Effector memory CD8-positive, alpha-beta T cell (primary cell): ENCODE data around the gene RFFL.
"Not testable (repeated sequence)": the region's sequence is repeated elsewhere in the genome, so short reads cannot be mapped to it uniquely, and the experiment has no call there.

Experiments used
- ATAC-seq: fragments of 150-1000 bp; cut with Tn5 transposase; replicated peaks from 2 replicates; pipeline ENCODE4 v1.10.0; 2021; ENCODE audit warnings: mild to moderate bottlenecking, moderate library complexity
- DNase-seq, 3 experiments: peaks; one replicate each; pipeline ENCODE4 v3.0.0; 2021
- H3K27ac Mint-ChIP-seq, 2 donors: one replicate each; pipeline ENCODE4 v1.8.0; 2022; ENCODE audit warnings: mild to moderate bottlenecking in 2 of 2, mixed read lengths in 2 of 2, moderate library complexity in 2 of 2
- H3K27me3 Mint-ChIP-seq, 2 donors: one replicate each; pipeline ENCODE4 v1.8.0; 2022; ENCODE audit warnings: mixed read lengths in 2 of 2
- H3K36me3 Mint-ChIP-seq: one replicate; pipeline ENCODE4 v1.8.0; 2022; ENCODE audit warnings: mild to moderate bottlenecking, moderate library complexity, mixed read lengths; ENCODE audit not compliant: insufficient read depth
- H3K4me1 Mint-ChIP-seq, 2 donors: one replicate each; pipeline ENCODE4 v1.8.0; 2022; ENCODE audit warnings: low read depth in 2 of 2, mixed read lengths in 2 of 2
- H3K4me3 Mint-ChIP-seq, 2 donors: one replicate each; pipeline ENCODE4 v1.8.0; 2022; ENCODE audit warnings: mild to moderate bottlenecking in 2 of 2, mixed read lengths in 2 of 2, moderate library complexity in 2 of 2
- H3K9me3 Mint-ChIP-seq, 2 donors: one replicate each; pipeline ENCODE4 v1.8.0; 2022; ENCODE audit warnings: mixed read lengths in 2 of 2
- total RNA-seq, 9 experiments: gene quantifications; one replicate each; lab custom pipeline; 2026; lab: John Stamatoyannopoulos, UW

The RFFL gene, protein sequence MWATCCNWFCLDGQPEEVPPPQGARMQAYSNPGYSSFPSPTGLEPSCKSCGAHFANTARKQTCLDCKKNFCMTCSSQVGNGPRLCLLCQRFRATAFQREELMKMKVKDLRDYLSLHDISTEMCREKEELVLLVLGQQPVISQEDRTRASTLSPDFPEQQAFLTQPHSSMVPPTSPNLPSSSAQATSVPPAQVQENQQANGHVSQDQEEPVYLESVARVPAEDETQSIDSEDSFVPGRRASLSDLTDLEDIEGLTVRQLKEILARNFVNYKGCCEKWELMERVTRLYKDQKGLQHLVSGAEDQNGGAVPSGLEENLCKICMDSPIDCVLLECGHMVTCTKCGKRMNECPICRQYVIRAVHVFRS
- 25.4 to 109 (median 63.6) reads per million in 9 experiments for total RNA-seq

DNA sequence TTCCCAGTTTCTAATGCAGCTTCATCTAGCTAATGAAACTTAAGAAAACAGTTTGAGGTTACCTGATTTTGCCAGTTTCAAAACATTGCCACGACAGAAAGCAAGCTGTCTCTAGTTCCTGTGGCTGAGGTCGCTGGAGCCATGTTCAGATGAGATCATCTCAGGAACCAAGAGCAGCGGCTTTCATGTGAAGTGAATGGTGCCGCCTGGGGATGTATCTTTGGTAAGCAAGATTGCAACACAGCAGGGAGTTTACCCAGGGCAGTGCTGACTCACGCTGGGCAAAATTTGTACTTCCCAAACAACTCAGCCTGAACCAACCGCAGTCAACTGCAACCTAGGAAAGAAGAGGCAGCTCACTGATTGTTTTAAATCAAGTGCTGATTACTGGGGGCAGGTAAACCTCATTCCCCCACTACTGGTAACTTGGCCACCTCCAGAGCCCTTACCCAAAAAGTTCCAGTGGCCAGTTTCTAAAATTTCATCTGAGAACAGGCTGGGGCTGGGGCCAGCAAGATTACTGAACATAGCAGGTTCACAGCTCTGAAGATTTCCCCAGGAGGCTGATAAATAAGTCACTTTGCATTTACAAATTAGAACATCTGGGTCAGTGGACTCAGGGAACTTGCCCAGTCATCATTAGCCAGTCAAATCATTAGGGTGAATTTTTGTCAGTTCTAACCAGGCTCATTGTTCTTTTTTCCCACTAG is at the start of gene RFFL:
Gene RFFL (minus strand): TSS at position 194 of the 710 bp plus-strand sequence. CDS start 37,154 bp downstream, outside the sequence.
- peak; percentile 99 for ATAC-seq
- peak within 1 kb of the TSS; percentile 45 to 71 for H3K4me3 Mint-ChIP-seq
- H3K36me3 Mint-ChIP-seq: peaks cover 20% of the 10 kb centered on the region
- H3K27ac Mint-ChIP-seq: peak within 1 kb of the TSS; percentile 94 to 97
- no peaks in the 10 kb centered on the region for H3K27me3 Mint-ChIP-seq
- DNase-seq: peak; percentile 77 to 79 (median 78)
- H3K4me1 Mint-ChIP-seq: peaks cover 22 to 46% of the 10 kb centered on the region in 2 donors
- no peaks in the 10 kb centered on the region for H3K9me3 Mint-ChIP-seq

DNA sequence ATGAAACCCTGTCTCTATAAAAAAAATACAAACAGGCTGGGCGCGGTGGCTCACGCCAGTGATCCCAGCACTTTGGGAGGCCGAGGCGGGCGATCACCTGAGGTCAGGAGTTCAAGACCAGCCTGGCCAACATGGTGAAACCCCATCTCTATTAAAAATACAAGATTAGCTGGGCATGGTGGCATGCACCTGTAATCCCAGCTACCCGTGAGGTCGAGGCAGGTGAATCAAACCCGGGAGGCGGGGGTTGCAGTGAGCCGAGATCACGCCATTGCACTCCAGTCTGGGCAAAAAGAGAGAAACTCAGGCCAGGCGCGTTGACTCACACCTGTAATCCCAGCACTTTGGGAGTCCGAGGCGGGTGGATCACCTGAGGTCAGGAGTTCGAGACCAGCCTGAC is 47.3 kb upstream of the RFFL start:
- not testable (repeated sequence) for H3K27ac Mint-ChIP-seq, H3K4me3 Mint-ChIP-seq, H3K27me3 Mint-ChIP-seq, ATAC-seq, DNase-seq, H3K9me3 Mint-ChIP-seq
- peaks cover 1 to 19% of the 10 kb centered on the region in 2 donors for H3K4me1 Mint-ChIP-seq
- H3K36me3 Mint-ChIP-seq: peaks cover 13% of the 10 kb centered on the region

DNA sequence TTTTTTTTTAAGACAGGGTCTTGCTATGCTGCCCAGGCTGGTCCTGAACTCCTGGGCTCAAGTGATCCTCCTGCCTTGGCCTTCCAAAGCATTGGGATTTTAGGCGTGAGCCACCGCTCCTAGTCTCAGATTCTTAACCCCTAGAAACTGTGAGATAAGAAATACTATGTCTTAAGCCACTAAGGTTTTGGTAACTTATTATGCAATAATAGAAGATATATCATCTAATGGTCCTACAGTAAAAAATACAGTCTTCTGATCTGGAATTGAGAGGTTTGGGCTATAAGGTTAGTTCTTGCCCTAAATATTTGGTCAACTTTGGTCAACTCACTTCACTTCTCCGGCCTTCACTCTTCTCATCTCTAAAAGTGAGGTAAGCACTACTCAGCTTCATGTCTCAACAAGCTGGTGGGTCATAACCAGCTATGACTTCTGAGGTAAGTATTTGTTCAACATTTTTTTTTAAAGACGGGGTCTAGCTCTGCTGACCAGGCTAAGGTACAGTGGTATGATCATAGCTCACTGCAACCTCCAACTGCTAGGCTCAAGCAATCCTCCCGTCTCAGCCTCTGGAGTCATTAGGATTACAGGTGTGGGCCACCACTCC is 41.4 kb upstream of the RFFL start:
- no peak for DNase-seq
- H3K36me3 Mint-ChIP-seq: peaks cover 17% of the 10 kb centered on the region
- no peak overlapping the region for H3K4me3 Mint-ChIP-seq
- H3K27ac Mint-ChIP-seq: peak overlapping the region in 1 of 2 donors; percentile 49
- H3K9me3 Mint-ChIP-seq: no peaks in the 10 kb centered on the region
- peaks cover 0 to 9% of the 10 kb centered on the region in 2 donors for H3K4me1 Mint-ChIP-seq
- no peaks in the 10 kb centered on the region for H3K27me3 Mint-ChIP-seq
- ATAC-seq: no peak

DNA sequence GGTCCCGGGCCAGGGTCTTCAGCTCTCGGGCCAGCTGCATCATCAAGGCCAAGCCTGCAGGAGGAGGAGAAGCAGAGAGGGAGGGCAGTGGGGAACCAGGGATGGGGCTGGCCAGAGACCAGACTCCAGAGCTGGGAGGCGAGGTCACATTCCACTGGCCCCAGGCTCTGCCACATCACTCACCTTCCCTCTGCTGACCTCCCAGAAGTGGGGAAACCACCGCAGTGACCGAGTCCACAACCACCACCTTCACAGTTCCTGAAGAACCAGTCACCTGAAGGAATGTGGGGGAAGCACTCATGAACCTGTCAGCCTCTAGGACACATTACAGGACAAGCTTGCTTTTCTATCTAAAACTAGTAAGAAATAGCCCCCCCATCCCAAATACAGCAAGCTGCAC is 39.8 kb upstream of the RFFL start:
- Mint-ChIP-seq H3K4me1 (peaks cover 0 to 6% of the 10 kb centered on the region in 2 donors), H3K4me3 (no peak overlapping the region), H3K27me3 (no peaks in the 10 kb centered on the region), H3K36me3 (peaks cover 20% of the 10 kb centered on the region), H3K9me3 (no peaks in the 10 kb centered on the region), H3K27ac (no peak overlapping the region)
- no peak for DNase-seq
- no peak for ATAC-seq

DNA sequence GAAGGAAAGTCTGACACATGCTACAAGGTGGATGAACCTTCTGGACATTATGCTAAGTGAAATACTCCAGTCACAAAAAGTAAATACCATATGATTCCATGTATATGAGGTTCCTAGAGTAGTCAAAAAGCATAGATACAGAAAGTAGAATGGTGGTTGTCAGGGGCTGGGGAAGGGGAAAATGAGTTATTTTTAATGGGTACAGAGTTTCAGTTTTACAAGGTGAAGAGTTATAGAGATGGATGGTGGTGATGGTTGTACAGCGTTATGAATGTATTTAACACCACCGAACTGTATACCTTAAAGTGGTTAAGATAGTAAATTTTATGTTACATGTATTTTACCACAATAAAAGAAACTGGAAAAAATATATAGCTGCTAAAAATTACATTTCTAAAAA is 38.2 kb upstream of the RFFL start:
- H3K36me3 Mint-ChIP-seq: peaks cover 16% of the 10 kb centered on the region
- ATAC-seq: no peak
- no peak overlapping the region for H3K4me3 Mint-ChIP-seq
- H3K27me3 Mint-ChIP-seq: no peaks in the 10 kb centered on the region
- peak overlapping the region in 1 of 2 donors; percentile 62 for H3K27ac Mint-ChIP-seq
- DNase-seq: no peak
- peaks cover 0 to 6% of the 10 kb centered on the region in 2 donors for H3K4me1 Mint-ChIP-seq
- H3K9me3 Mint-ChIP-seq: no peaks in the 10 kb centered on the region

DNA sequence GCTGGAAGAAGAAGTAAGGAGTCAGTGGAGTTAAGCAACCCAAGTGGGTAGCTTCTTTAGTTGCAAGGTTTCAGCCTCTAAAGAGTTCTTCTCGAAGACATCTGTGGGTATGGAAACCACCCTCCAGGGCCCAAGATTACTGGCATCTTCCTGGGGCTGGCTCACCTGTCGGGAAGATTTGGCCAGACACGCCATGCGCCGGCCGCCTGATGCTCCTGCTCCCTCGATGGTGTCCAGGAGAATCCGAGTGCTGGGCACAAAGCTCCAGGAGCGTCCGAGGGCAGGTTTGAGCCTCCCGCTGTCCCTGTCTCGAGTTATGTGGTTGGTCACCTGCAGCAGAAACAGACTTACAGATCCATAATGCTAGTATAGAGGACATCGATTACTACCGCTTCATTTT is 37.5 kb upstream of the RFFL start:
- Mint-ChIP-seq H3K4me1 (no peaks in the 10 kb centered on the region), H3K9me3 (no peaks in the 10 kb centered on the region), H3K4me3 (no peak overlapping the region), H3K36me3 (peaks cover 14% of the 10 kb centered on the region), H3K27ac (peak overlapping the region in 1 of 2 donors; percentile 62), H3K27me3 (no peaks in the 10 kb centered on the region)
- DNase-seq (no peak), ATAC-seq (no peak)

DNA sequence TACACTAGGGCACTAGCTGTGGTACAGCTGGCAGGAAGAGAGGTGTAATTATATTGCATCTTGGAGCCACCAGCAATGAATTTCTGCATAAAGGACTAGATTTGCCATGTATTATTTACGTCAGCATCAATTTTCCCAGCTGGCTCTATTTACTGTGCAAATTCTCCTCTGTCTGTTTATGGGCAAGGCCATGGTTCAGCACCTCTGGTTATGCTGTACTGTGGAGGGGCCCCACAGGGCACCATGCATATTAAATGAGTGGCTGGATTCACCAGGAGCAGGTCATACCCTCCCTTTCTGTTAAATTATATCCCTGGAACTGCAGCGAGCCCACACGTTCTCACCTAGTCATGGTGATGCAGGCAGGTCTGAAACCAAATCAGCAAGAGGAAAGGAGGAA is 36.4 kb upstream of the RFFL start:
- Mint-ChIP-seq H3K4me3 (no peak overlapping the region), H3K36me3 (peaks cover 10% of the 10 kb centered on the region), H3K9me3 (no peaks in the 10 kb centered on the region), H3K27ac (no peak overlapping the region), H3K27me3 (no peaks in the 10 kb centered on the region), H3K4me1 (no peaks in the 10 kb centered on the region)
- DNase-seq (no peak), ATAC-seq (no peak)

DNA sequence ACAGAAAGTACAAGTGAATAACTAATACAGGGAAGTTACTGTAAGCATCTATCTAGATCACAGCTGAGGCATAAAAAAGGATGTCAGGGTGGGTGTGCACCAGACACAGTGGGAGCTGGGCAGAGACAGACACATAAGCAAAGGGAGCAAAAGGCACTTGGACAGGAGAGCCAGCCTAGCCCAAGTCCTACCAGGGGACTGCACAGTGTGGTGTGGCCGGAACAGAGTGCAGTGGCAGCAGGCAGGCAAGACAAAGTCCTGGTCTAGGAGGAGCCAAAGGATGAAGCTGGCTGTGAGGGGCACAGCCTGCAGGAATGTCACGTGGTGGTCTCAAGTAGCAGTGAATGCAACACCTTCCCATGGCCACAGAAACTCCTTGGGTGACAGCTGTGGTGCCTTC is 34.3 kb upstream of the RFFL start:
- Mint-ChIP-seq H3K4me1 (no peaks in the 10 kb centered on the region), H3K27me3 (no peaks in the 10 kb centered on the region), H3K36me3 (peaks cover 10% of the 10 kb centered on the region), H3K4me3 (no peak overlapping the region), H3K27ac (no peak overlapping the region), H3K9me3 (no peaks in the 10 kb centered on the region)
- DNase-seq: no peak
- ATAC-seq: no peak

DNA sequence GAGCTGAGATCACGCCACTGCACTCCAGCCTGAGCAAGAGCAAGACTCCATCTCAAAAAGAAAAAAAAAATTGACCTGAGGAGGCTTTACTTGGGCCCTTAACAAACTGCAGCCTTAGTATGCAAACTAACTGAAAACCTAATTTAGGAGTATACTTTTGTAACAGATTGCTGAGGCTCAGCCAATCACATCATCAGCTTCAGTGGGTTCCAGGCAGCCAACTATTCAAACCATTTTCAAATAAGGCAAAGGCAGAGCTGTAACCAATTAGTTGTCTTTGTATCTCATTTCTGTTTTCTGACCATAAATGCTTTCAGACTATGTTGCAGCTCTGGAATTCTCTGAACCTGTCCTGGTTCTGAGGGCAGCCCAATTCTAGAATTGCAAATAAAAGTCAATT is 32.2 kb upstream of the RFFL start:
- Mint-ChIP-seq H3K36me3 (peaks cover 7% of the 10 kb centered on the region), H3K4me3 (no peak overlapping the region), H3K27ac (no peak overlapping the region)

DNA sequence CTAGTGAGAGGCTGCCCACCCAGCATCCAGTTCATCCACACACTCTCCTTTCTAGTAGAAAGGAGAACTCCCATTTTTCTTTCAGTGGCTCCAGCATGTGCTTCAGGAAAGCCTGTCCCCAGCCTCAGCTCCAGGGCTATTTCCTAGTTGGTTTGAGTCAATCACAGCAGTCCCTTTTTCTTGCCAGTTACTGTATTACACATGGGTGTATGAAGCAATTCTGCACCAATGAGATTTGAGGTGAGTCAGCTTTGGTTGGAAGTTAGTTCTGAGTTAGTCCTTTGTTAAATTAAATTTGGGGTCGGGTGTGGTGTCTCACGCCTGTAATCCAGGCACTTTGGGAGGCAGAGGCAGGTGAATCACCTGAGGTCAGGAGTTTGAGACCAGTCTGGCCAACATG is 31.4 kb upstream of the RFFL start:
- Mint-ChIP-seq H3K9me3 (no peaks in the 10 kb centered on the region), H3K4me3 (no peak overlapping the region), H3K27me3 (no peaks in the 10 kb centered on the region), H3K36me3 (peaks cover 3% of the 10 kb centered on the region), H3K4me1 (peaks cover 0 to under 1% of the 10 kb centered on the region in 2 donors), H3K27ac (no peak overlapping the region)
- DNase-seq (no peak), ATAC-seq (no peak)

More for the DNA sequence above, 32.2 kb upstream of the RFFL start:
- ATAC-seq (no peak), DNase-seq (no peak)
- Mint-ChIP-seq H3K27me3 (no peaks in the 10 kb centered on the region), H3K4me1 (no peaks in the 10 kb centered on the region), H3K9me3 (no peaks in the 10 kb centered on the region)

DNA sequence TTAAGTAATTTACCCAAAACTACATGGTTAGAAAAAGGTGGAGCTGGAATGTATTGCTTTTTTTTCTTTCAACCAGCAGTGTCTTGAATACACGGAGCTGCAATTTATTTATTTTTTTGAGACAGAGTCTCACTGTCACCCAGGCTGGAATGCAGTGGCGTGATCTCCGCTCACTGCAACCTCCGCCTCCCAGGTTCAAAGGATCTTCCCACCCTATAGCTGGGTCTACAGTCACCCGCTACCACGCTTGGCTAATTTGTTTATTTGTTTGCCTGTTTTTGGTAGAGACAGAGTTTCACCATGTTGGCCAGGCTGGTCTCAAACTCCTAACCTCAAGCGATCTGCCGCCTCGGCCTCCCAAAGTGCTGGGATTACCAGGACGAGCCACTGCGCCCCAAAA is 27.2 kb upstream of the RFFL start:
- not testable (repeated sequence) for ATAC-seq
- Mint-ChIP-seq H3K4me3 (peak overlapping the region in 1 of 2 donors; percentile 19), H3K27ac (peak overlapping the region in 1 of 2 donors; percentile 93)

DNA sequence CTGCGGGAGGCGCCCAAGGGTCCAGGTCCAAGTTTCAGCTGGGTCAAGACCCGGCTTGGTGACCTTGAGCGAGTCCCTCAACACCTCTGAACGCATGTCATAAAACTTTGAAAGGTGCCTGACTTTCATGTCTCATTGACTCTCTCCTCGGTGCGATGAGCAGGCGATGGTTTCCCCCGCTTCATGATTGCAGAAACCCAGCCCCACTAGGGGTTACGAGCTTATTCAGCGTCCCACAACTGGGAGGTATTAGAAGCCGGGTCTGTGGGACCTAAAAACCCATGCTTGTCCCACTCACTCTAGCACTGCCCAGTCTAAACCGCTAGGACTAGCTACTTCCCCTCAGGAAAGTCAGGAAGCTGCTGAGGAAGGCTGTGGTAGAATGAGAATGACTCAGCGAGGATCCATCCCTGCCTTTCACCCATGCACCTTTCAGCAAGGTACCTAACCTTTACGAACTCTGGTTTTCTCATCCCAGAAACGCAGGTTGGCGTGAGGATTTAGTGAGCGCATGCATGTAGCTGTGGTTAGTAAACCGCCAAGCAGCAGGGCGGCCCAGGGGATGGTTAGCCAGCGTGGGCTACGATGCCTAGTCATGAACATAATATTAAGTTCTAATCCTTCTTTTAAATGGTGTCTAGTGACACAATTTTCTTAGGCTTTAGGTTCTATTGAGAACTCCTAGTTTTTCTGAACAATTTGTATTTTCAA is 26.2 kb upstream of the RFFL start:
- Mint-ChIP-seq H3K36me3 (peaks cover 17% of the 10 kb centered on the region), H3K9me3 (no peaks in the 10 kb centered on the region), H3K27ac (peak overlapping the region; percentile 93 to 99), H3K27me3 (no peaks in the 10 kb centered on the region), H3K4me1 (peaks cover 29 to 38% of the 10 kb centered on the region in 2 donors), H3K4me3 (peak overlapping the region; percentile 94 to 97)
- DNase-seq (no peak), ATAC-seq (peak; percentile 24)

More for the DNA sequence above, 27.2 kb upstream of the RFFL start:
- peaks cover 26 to 29% of the 10 kb centered on the region in 2 donors for H3K4me1 Mint-ChIP-seq
- peaks cover 17% of the 10 kb centered on the region for H3K36me3 Mint-ChIP-seq
- H3K9me3 Mint-ChIP-seq, H3K27me3 Mint-ChIP-seq, DNase-seq: not testable (repeated sequence)
